ENCODE results near the gene VOPP1.

VOPP1 gene

DNA sequence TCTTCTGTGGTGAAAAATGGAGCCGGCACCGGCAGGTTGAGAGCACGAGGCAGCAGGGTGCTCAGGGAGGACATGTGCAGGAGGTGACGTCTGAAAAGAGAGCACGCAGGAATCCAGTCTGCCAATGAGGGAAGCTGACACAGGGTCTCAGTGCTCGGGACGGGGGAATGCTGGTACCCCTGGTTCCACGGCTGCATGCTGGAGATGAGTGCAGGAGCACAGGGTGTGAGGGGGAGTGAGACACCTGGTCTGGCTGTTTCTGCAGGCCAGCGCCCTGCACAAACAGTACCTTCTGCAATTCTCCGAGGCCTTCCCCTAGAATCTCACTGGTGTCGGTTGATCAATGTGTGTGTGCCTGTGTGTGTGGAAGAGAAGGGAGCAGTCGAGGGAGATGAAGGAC lies 72.7 kb downstream of the VOPP1 start:
- Histone ChIP-seq H3K36me3 (ENCODE audit: insufficient read depth, low read length) (no peaks in the 10 kb centered on the region; the same call in 1 of the 2 replicates), H3K79me2 (ENCODE audit: control insufficient read depth, insufficient read depth, low read length, unreplicated experiment) (no peaks in the 10 kb centered on the region)

DNA sequence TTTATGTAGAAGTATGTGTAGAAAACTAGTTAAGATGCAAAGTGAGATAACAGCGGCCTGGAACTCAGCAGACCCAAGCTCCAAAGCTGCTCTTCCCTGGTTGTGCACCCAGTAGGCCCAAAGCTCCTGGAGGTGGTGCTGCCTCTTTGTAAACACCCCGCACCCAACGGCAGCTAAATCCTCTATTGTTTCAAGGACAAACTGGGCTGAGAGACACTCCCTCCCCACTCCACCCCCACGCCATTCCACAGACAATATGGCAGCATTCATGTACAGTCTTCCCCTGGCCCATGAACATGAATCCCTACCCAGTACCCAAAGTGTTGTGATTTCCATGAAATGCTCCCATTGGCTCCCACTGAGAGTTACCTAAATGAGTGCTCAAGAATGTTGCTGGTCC lies 73.5 kb downstream of the VOPP1 start:
- Histone ChIP-seq H3K79me2 (ENCODE audit: control insufficient read depth, insufficient read depth, low read length, unreplicated experiment) (no peaks in the 10 kb centered on the region), H3K4me3 (ENCODE audit: low read depth, low read length) (no peak overlapping the region), H3K27me3 (ENCODE audit: insufficient read depth, low read length) (no peaks in the 10 kb centered on the region), H3K36me3 (ENCODE audit: insufficient read depth, low read length) (no peaks in the 10 kb centered on the region; the same call in 1 of the 2 replicates), H3K4me1 (ENCODE audit: control insufficient read depth, insufficient read depth, low read length, unreplicated experiment) (no peaks in the 10 kb centered on the region), H2AFZ (ENCODE audit: low read length, unreplicated experiment) (no peak overlapping the region), H3K27ac (ENCODE audit: low read depth, low read length) (no peak overlapping the region)

More for the DNA sequence above, 72.7 kb downstream of the VOPP1 start:
- Histone ChIP-seq H3K27me3 (ENCODE audit: insufficient read depth, low read length) (no peaks in the 10 kb centered on the region), H3K4me1 (ENCODE audit: control insufficient read depth, insufficient read depth, low read length, unreplicated experiment) (peaks cover 3% of the 10 kb centered on the region), H2AFZ (ENCODE audit: low read length, unreplicated experiment) (no peak overlapping the region), H3K4me3 (ENCODE audit: low read depth, low read length) (no peak overlapping the region), H3K27ac (ENCODE audit: low read depth, low read length) (no peak overlapping the region)

DNA sequence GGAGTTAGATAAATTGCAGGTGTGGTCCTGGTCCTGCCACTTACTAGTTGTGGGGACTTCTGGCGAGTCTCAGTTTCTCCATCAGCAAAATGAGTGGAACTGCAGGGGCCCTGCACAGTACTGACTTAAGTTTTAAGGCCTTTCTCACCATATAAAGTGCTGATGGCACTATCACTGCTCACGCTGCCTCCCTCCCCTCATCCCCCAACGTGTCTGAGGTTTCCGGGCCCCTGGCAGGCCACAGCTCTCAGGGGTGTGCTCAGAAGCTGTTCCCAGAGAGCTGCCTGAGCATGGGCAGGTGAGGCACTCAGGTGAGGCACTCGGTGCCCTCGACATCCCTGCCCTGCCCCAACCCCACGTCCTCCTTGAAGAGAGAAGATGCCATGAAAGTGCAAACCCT lies 74.2 kb downstream of the VOPP1 start:
- H3K79me2 ChIP-seq (ENCODE audit: control insufficient read depth, insufficient read depth, low read length, unreplicated experiment) = no peaks in the 10 kb centered on the region
- no peaks in the 10 kb centered on the region for H3K4me1 ChIP-seq (ENCODE audit: control insufficient read depth, insufficient read depth, low read length, unreplicated experiment)
- no peaks in the 10 kb centered on the region; the same call in 1 of the 2 replicates for H3K36me3 ChIP-seq (ENCODE audit: insufficient read depth, low read length)
- no peak overlapping the region for H3K4me3 ChIP-seq (ENCODE audit: low read depth, low read length)
- no peaks in the 10 kb centered on the region for H3K27me3 ChIP-seq (ENCODE audit: insufficient read depth, low read length)
- no peak overlapping the region for H3K27ac ChIP-seq (ENCODE audit: low read depth, low read length)
- H2AFZ ChIP-seq (ENCODE audit: low read length, unreplicated experiment) = no peak overlapping the region

DNA sequence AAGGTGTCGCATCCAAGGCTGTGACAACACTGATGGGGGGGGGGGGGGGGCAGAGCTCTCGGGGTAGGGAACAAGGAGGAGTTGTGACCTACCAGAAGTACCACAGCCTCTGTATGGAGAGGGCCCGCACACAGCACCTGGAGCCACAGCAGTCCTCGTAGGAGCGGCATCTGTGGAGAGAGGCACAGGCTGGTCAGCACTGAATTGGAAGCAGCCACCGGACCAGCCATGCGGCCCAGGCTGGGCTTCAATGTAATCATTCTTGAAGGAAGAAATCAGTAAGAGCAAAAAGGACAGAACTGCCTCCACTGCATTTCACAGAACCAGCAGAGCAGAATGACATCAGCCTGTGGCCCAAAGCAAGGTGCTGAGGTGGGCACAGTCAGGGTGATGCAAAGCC lies 74.8 kb downstream of the VOPP1 start:
- no peaks in the 10 kb centered on the region for H3K79me2 ChIP-seq (ENCODE audit: control insufficient read depth, insufficient read depth, low read length, unreplicated experiment)
- H3K4me1 ChIP-seq (ENCODE audit: control insufficient read depth, insufficient read depth, low read length, unreplicated experiment) = no peaks in the 10 kb centered on the region
- no peaks in the 10 kb centered on the region; the same call in 1 of the 2 replicates for H3K36me3 ChIP-seq (ENCODE audit: insufficient read depth, low read length)

DNA sequence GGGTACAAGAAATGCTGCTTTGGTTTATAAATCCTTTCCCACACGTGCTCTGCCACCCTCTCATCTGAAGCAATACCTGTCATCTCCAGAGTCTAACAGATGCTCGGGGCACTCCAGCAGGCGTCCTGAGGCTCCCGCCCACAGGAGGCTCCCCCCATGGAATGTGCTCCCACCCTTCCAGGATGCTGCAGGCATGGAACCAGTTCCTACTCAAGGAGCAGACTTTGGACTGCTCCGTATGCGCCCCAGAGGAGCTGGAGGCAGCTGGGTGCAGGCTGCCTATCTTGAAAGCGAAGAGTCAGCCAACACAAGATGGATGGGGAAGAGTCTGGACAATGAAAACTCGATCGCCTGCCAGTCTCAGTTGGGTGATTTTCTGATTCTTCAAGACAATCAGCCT lies 75.4 kb downstream of the VOPP1 start:
- Histone ChIP-seq H3K27me3 (ENCODE audit: insufficient read depth, low read length) (no peaks in the 10 kb centered on the region), H3K36me3 (ENCODE audit: insufficient read depth, low read length) (no peaks in the 10 kb centered on the region; the same call in 1 of the 2 replicates), H3K4me3 (ENCODE audit: low read depth, low read length) (no peak overlapping the region), H3K27ac (ENCODE audit: low read depth, low read length) (no peak overlapping the region), H2AFZ (ENCODE audit: low read length, unreplicated experiment) (no peak overlapping the region), H3K4me1 (ENCODE audit: control insufficient read depth, insufficient read depth, low read length, unreplicated experiment) (no peaks in the 10 kb centered on the region), H3K79me2 (ENCODE audit: control insufficient read depth, insufficient read depth, low read length, unreplicated experiment) (no peaks in the 10 kb centered on the region)

More for the DNA sequence above, 74.8 kb downstream of the VOPP1 start:
- no peak overlapping the region for H2AFZ ChIP-seq (ENCODE audit: low read length, unreplicated experiment)
- H3K27me3 ChIP-seq (ENCODE audit: insufficient read depth, low read length) = no peaks in the 10 kb centered on the region
- H3K27ac ChIP-seq (ENCODE audit: low read depth, low read length) = no peak overlapping the region
- no peak overlapping the region for H3K4me3 ChIP-seq (ENCODE audit: low read depth, low read length)

DNA sequence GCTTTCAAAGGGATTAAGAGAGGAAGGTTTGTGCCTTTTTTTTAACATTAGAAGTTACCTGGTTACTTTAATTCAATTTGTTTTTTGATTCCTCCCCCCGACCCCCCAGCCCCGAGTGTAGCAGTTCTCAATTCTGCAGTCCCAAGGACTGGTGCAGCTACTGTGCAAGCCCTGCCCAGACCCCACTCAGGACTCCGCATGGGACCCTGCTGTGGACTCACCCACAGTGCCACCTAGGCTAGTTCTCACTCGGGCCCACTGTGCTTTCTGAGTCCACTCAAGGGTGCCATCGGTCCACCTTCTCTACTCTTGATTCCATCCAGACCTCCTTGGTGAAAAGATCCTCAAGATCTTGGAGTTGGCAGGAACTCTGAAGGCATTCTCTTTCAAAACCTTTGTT lies 77.4 kb downstream of the VOPP1 start:
- Histone ChIP-seq H3K27me3 (ENCODE audit: insufficient read depth, low read length) (no peaks in the 10 kb centered on the region), H3K4me1 (ENCODE audit: control insufficient read depth, insufficient read depth, low read length, unreplicated experiment) (no peaks in the 10 kb centered on the region), H3K4me3 (ENCODE audit: low read depth, low read length) (no peak overlapping the region), H2AFZ (ENCODE audit: low read length, unreplicated experiment) (no peak overlapping the region), H3K27ac (ENCODE audit: low read depth, low read length) (no peak overlapping the region), H3K79me2 (ENCODE audit: control insufficient read depth, insufficient read depth, low read length, unreplicated experiment) (no peaks in the 10 kb centered on the region), H3K36me3 (ENCODE audit: insufficient read depth, low read length) (peaks cover 8% of the 10 kb centered on the region; the same call in 1 of the 2 replicates)

DNA sequence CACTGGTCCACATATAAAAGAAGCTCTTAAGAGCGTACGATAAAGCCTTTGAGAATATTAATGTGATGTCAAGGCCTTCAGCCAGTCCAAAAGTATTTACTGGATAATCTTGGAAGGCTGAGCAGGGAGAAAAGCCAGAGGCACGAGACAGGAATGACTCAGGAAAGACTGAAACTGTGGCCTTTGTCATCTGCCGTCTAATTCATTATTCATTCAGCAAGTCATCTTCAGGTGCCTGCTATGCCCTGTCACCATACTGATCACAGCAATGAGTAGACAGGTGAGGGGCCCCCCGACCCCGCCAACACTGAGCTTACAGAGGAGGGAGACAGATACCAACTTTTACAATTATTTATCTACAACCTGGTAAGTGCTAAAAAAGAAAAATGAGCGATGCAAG lies 78.9 kb downstream of the VOPP1 start:
- no peak overlapping the region for H3K4me3 ChIP-seq (ENCODE audit: low read depth, low read length)
- no peaks in the 10 kb centered on the region for H3K79me2 ChIP-seq (ENCODE audit: control insufficient read depth, insufficient read depth, low read length, unreplicated experiment)
- H2AFZ ChIP-seq (ENCODE audit: low read length, unreplicated experiment) = no peak overlapping the region
- no peaks in the 10 kb centered on the region for H3K27me3 ChIP-seq (ENCODE audit: insufficient read depth, low read length)
- no peak overlapping the region for H3K27ac ChIP-seq (ENCODE audit: low read depth, low read length)
- peaks cover 8% of the 10 kb centered on the region; the same call in 1 of the 2 replicates for H3K36me3 ChIP-seq (ENCODE audit: insufficient read depth, low read length)
- H3K4me1 ChIP-seq (ENCODE audit: control insufficient read depth, insufficient read depth, low read length, unreplicated experiment) = no peaks in the 10 kb centered on the region

DNA sequence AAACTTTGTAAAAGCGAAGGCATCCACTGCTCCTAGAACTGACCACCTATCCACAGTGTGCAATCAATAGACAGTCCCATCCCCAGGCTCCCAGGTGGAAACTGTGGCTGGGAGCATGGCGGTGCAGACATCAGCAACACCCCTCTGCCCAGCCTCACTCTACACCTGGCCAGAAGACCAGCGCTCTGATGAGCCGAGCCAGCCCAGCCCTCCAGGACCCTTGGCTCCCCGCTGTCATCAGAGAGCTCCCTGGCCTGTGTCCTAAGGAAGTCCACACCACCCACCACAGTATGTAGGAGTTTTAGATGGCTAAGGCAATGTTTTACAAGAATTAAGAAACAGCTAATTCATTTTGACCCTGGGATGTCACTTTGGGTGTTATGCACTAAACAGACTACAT lies 81.0 kb downstream of the VOPP1 start:
- Histone ChIP-seq H3K27ac (ENCODE audit: low read depth, low read length) (no peak overlapping the region), H3K4me1 (ENCODE audit: control insufficient read depth, insufficient read depth, low read length, unreplicated experiment) (no peaks in the 10 kb centered on the region), H3K36me3 (ENCODE audit: insufficient read depth, low read length) (peaks cover 8% of the 10 kb centered on the region; the same call in 1 of the 2 replicates), H2AFZ (ENCODE audit: low read length, unreplicated experiment) (no peak overlapping the region), H3K27me3 (ENCODE audit: insufficient read depth, low read length) (no peaks in the 10 kb centered on the region), H3K79me2 (ENCODE audit: control insufficient read depth, insufficient read depth, low read length, unreplicated experiment) (no peaks in the 10 kb centered on the region), H3K4me3 (ENCODE audit: low read depth, low read length) (no peak overlapping the region)

DNA sequence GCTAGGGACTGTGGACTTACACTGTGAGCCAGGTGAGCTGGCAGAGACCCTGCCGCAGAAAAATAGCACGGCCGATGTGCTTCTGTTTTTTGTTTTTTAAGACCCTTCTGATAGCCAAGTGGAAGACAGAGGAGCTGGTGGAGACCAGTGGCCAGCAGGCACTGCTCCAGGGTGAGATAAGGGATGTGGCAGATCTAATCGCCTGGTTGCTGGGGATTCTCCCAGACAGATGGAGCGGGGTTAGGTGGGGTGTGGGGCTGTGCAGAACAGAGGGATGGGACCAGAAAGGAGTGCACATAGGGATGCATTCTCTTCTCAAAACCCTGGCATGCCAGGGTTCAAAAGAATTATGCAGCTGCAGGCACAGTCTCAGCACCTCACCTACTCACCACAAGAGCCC lies 82.2 kb downstream of the VOPP1 start:
- H3K4me1 ChIP-seq (ENCODE audit: control insufficient read depth, insufficient read depth, low read length, unreplicated experiment) = no peaks in the 10 kb centered on the region
- no peak overlapping the region for H2AFZ ChIP-seq (ENCODE audit: low read length, unreplicated experiment)
- no peak overlapping the region for H3K27ac ChIP-seq (ENCODE audit: low read depth, low read length)
- H3K27me3 ChIP-seq (ENCODE audit: insufficient read depth, low read length) = no peaks in the 10 kb centered on the region
- peaks cover 11% of the 10 kb centered on the region; the same call in 1 of the 2 replicates for H3K36me3 ChIP-seq (ENCODE audit: insufficient read depth, low read length)
- H3K79me2 ChIP-seq (ENCODE audit: control insufficient read depth, insufficient read depth, low read length, unreplicated experiment) = no peaks in the 10 kb centered on the region
- no peak overlapping the region for H3K4me3 ChIP-seq (ENCODE audit: low read depth, low read length)

DNA sequence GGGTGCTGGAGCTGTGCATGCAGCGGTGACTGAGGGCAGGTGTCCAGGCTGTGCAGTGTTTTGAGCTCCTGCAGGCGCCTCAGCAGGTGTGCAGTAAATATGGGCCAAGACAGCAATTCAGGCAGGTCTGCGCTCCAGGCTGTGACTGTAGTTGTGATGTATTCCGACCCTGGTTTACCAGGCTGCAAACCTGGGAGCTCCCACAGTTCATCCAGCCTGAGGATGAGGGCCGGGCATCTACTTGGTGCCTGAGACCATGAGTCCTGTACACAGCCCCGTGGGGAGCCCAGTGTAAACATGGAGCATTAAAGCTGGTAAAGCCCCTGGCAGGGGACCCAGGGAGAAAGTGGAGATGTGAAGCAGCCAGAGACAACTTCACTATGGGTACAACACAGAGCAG lies 82.8 kb downstream of the VOPP1 start:
- H3K27me3 ChIP-seq (ENCODE audit: insufficient read depth, low read length) = no peaks in the 10 kb centered on the region
- no peak overlapping the region for H3K4me3 ChIP-seq (ENCODE audit: low read depth, low read length)
- H3K4me1 ChIP-seq (ENCODE audit: control insufficient read depth, insufficient read depth, low read length, unreplicated experiment) = no peaks in the 10 kb centered on the region
- no peak overlapping the region for H2AFZ ChIP-seq (ENCODE audit: low read length, unreplicated experiment)
- no peak overlapping the region for H3K27ac ChIP-seq (ENCODE audit: low read depth, low read length)
- no peaks in the 10 kb centered on the region for H3K79me2 ChIP-seq (ENCODE audit: control insufficient read depth, insufficient read depth, low read length, unreplicated experiment)
- peaks cover 11% of the 10 kb centered on the region; the same call in 1 of the 2 replicates for H3K36me3 ChIP-seq (ENCODE audit: insufficient read depth, low read length)

DNA sequence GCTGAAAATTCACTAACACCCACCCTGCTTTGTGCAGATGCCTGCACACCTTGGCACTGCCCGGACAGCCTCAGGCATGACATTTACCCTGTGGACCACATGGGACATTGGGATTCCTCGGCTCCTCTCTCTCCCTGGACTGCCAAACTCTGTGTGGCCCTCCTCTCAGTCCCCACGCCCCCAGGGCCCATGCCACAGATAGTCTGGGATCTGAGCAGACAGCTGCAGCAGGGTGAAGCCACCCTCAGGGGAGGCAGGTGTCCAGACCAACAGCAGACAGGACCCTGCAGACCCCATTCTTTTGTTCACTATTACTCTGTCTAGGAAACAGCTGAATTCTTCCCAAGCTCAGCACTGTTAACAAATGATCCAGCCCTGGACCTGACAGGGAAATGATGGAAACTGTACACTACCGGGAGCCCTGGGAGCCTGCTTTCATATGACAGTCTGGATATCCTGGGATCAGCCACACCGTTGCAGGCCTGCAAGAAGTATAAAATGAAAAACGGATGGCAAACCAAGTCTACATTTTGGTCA lies 83.4 kb downstream of the VOPP1 start:
- Histone ChIP-seq H3K4me1 (ENCODE audit: control insufficient read depth, insufficient read depth, low read length, unreplicated experiment) (no peaks in the 10 kb centered on the region), H3K4me3 (ENCODE audit: low read depth, low read length) (no peak overlapping the region), H3K27ac (ENCODE audit: low read depth, low read length) (no peak overlapping the region), H3K36me3 (ENCODE audit: insufficient read depth, low read length) (peaks cover 11% of the 10 kb centered on the region; the same call in 1 of the 2 replicates), H3K27me3 (ENCODE audit: insufficient read depth, low read length) (no peaks in the 10 kb centered on the region), H2AFZ (ENCODE audit: low read length, unreplicated experiment) (no peak overlapping the region), H3K79me2 (ENCODE audit: control insufficient read depth, insufficient read depth, low read length, unreplicated experiment) (no peaks in the 10 kb centered on the region)
